NCI-H510A treated with DMSO at 0.1 percent for 48 hours (cell line): ENCODE data around the gene PDF.

Experiments used
- DNase-seq: peaks from one replicate; lab custom pipeline; 2025; lab: John Stamatoyannopoulos, UW

Gene PDF

DNA sequence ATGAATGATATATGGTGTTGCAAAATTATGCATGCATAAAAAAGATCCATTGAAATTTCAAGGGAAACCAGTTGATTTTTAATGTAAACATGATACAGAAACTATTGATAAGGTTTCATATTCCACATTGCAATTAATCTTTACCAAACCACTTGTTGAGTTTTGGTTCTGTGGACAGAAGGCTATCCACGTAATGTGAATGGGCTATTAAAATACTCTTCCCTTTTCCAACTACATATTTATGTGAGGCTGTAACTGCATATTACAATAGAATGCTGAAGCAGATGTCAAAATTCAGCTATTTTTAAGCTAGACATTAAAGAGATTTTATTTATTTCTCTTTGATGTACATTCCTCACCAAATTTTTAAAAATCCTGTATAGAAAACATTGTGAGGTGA is 53.0 kb downstream of the PDF start:
- DNase-seq = no peak
